ENCODE results near the gene CIB4. TPM values are rescaled to one million over a fixed set of nuclear protein-coding genes. Genes with fewer than 3 reads are reported as not detected.

The CIB4 gene
- total RNA-seq (2014; rRNA removed; shearing (Covaris generic); ENCODE audit: low replicate concordance) = not detected in 2 replicates

- H3K4me2 ChIP-seq (ENCODE audit: low read depth, low read length, poor library complexity, severe bottlenecking) = no peak within 1 kb of the TSS
- H3K36me3 ChIP-seq (ENCODE audit: insufficient read depth, low read length) = no peaks in the 10 kb centered on the region
- no peaks in the 10 kb centered on the region for H3K9me3 ChIP-seq (ENCODE audit: low read length)
- H3K27me3 ChIP-seq (ENCODE audit: low read length) = no peaks in the 10 kb centered on the region
- H2AFZ ChIP-seq (ENCODE audit: low read length) = no peak within 1 kb of the TSS
- no peak for DNase-seq
- no peaks in the 10 kb centered on the region for H3K79me2 ChIP-seq (ENCODE audit: low read length)
- H4K20me1 ChIP-seq (ENCODE audit: insufficient read depth, low read depth, low read length) = no peaks in the 10 kb centered on the region
- no peaks in the 10 kb centered on the region for H3K9me2 ChIP-seq (replicated peaks; ENCODE audit: insufficient read depth, low read length)
- H3K27ac ChIP-seq (ENCODE audit: low read length) = no peak within 1 kb of the TSS
- no peak within 1 kb of the TSS for H3K9ac ChIP-seq (ENCODE audit: low read length)
- H3K4me1 ChIP-seq (ENCODE audit: low read length) = no peaks in the 10 kb centered on the region
- H3K4me3 ChIP-seq (ENCODE audit: low read length) = no peak within 1 kb of the TSS
Measured at GRCh38 chr2:26640781-26641564, at the start of gene CIB4. TSS of gene CIB4 (minus strand) at chr2:26641366. CDS start at chr2:26641314, 52 bp downstream.

- Histone ChIP-seq H3K4me3 (ENCODE audit: low read length) (no peak overlapping the region), H3K36me3 (ENCODE audit: insufficient read depth, low read length) (no peaks in the 10 kb centered on the region), H3K79me2 (ENCODE audit: low read length) (no peaks in the 10 kb centered on the region), H3K27ac (ENCODE audit: low read length) (no peak overlapping the region), H3K27me3 (ENCODE audit: low read length) (no peaks in the 10 kb centered on the region), H2AFZ (ENCODE audit: low read length) (no peak overlapping the region), H4K20me1 (ENCODE audit: insufficient read depth, low read depth, low read length) (no peaks in the 10 kb centered on the region), H3K9ac (ENCODE audit: low read length) (no peak overlapping the region), H3K4me1 (ENCODE audit: low read length) (no peaks in the 10 kb centered on the region), H3K9me2 (replicated peaks; ENCODE audit: insufficient read depth, low read length) (no peaks in the 10 kb centered on the region), H3K4me2 (ENCODE audit: low read depth, low read length, poor library complexity, severe bottlenecking) (no peak overlapping the region), H3K9me3 (ENCODE audit: low read length) (no peaks in the 10 kb centered on the region)
- no peak for DNase-seq
Measured at GRCh38 chr2:26687801-26688200, 46.6 kb upstream of the CIB4 start.

- Histone ChIP-seq H3K79me2 (ENCODE audit: low read length) (no peaks in the 10 kb centered on the region), H3K9ac (ENCODE audit: low read length) (no peak overlapping the region), H3K9me2 (replicated peaks; ENCODE audit: insufficient read depth, low read length) (no peaks in the 10 kb centered on the region), H3K27ac (ENCODE audit: low read length) (no peak overlapping the region), H3K4me2 (ENCODE audit: low read depth, low read length, poor library complexity, severe bottlenecking) (no peak overlapping the region), H3K9me3 (ENCODE audit: low read length) (no peaks in the 10 kb centered on the region), H3K4me1 (ENCODE audit: low read length) (no peaks in the 10 kb centered on the region), H4K20me1 (ENCODE audit: insufficient read depth, low read depth, low read length) (no peaks in the 10 kb centered on the region), H3K27me3 (ENCODE audit: low read length) (no peaks in the 10 kb centered on the region), H3K36me3 (ENCODE audit: insufficient read depth, low read length) (no peaks in the 10 kb centered on the region), H2AFZ (ENCODE audit: low read length) (no peak overlapping the region), H3K4me3 (ENCODE audit: low read length) (no peak overlapping the region)
- DNase-seq = no peak
Measured at GRCh38 chr2:26687328-26687727, 46.2 kb upstream of the CIB4 start.

GRCh38 chr2:26685989-26686839 lies 45.0 kb upstream of the CIB4 start:
- Histone ChIP-seq H3K9ac (ENCODE audit: low read length) (no peak overlapping the region), H3K27me3 (ENCODE audit: low read length) (no peaks in the 10 kb centered on the region)

GRCh38 chr2:26685341-26685740 lies 44.2 kb upstream of the CIB4 start:
- no peak overlapping the region for H2AFZ ChIP-seq (ENCODE audit: low read length)
- no peaks in the 10 kb centered on the region for H3K27me3 ChIP-seq (ENCODE audit: low read length)
- no peaks in the 10 kb centered on the region for H3K4me1 ChIP-seq (ENCODE audit: low read length)
- H4K20me1 ChIP-seq (ENCODE audit: insufficient read depth, low read depth, low read length) = no peaks in the 10 kb centered on the region
- no peak for DNase-seq
- H3K79me2 ChIP-seq (ENCODE audit: low read length) = no peaks in the 10 kb centered on the region
- no peak overlapping the region for H3K4me3 ChIP-seq (ENCODE audit: low read length)
- no peak overlapping the region for H3K9ac ChIP-seq (ENCODE audit: low read length)
- no peak overlapping the region for H3K4me2 ChIP-seq (ENCODE audit: low read depth, low read length, poor library complexity, severe bottlenecking)
- no peak overlapping the region for H3K27ac ChIP-seq (ENCODE audit: low read length)
- no peaks in the 10 kb centered on the region for H3K9me3 ChIP-seq (ENCODE audit: low read length)
- H3K36me3 ChIP-seq (ENCODE audit: insufficient read depth, low read length) = no peaks in the 10 kb centered on the region
- no peaks in the 10 kb centered on the region for H3K9me2 ChIP-seq (replicated peaks; ENCODE audit: insufficient read depth, low read length)

More at GRCh38 chr2:26685989-26686839, 45.0 kb upstream of the CIB4 start:
- Histone ChIP-seq H2AFZ (ENCODE audit: low read length) (no peak overlapping the region), H3K4me2 (ENCODE audit: low read depth, low read length, poor library complexity, severe bottlenecking) (no peak overlapping the region), H3K36me3 (ENCODE audit: insufficient read depth, low read length) (no peaks in the 10 kb centered on the region), H3K4me1 (ENCODE audit: low read length) (no peaks in the 10 kb centered on the region), H3K79me2 (ENCODE audit: low read length) (no peaks in the 10 kb centered on the region), H4K20me1 (ENCODE audit: insufficient read depth, low read depth, low read length) (no peaks in the 10 kb centered on the region), H3K27ac (ENCODE audit: low read length) (no peak overlapping the region), H3K9me3 (ENCODE audit: low read length) (no peaks in the 10 kb centered on the region), H3K4me3 (ENCODE audit: low read length) (no peak overlapping the region), H3K9me2 (replicated peaks; ENCODE audit: insufficient read depth, low read length) (no peaks in the 10 kb centered on the region)
- no peak for DNase-seq

GRCh38 chr2:26683583-26683982 lies 42.4 kb upstream of the CIB4 start:
- no peaks in the 10 kb centered on the region for H3K9me2 ChIP-seq (replicated peaks; ENCODE audit: insufficient read depth, low read length)
- H3K27ac ChIP-seq (ENCODE audit: low read length) = no peak overlapping the region
- H3K4me2 ChIP-seq (ENCODE audit: low read depth, low read length, poor library complexity, severe bottlenecking) = no peak overlapping the region
- no peak overlapping the region for H3K4me3 ChIP-seq (ENCODE audit: low read length)
- H3K79me2 ChIP-seq (ENCODE audit: low read length) = no peaks in the 10 kb centered on the region
- no peaks in the 10 kb centered on the region for H3K4me1 ChIP-seq (ENCODE audit: low read length)
- no peaks in the 10 kb centered on the region for H3K27me3 ChIP-seq (ENCODE audit: low read length)
- no peak for DNase-seq
- no peak overlapping the region for H2AFZ ChIP-seq (ENCODE audit: low read length)
- H3K36me3 ChIP-seq (ENCODE audit: insufficient read depth, low read length) = no peaks in the 10 kb centered on the region
- no peaks in the 10 kb centered on the region for H3K9me3 ChIP-seq (ENCODE audit: low read length)
- no peak overlapping the region for H3K9ac ChIP-seq (ENCODE audit: low read length)
- no peaks in the 10 kb centered on the region for H4K20me1 ChIP-seq (ENCODE audit: insufficient read depth, low read depth, low read length)

- Histone ChIP-seq H3K9ac (ENCODE audit: low read length) (no peak overlapping the region), H4K20me1 (ENCODE audit: insufficient read depth, low read depth, low read length) (no peaks in the 10 kb centered on the region), H3K4me3 (ENCODE audit: low read length) (no peak overlapping the region), H3K4me2 (ENCODE audit: low read depth, low read length, poor library complexity, severe bottlenecking) (no peak overlapping the region), H3K9me2 (replicated peaks; ENCODE audit: insufficient read depth, low read length) (no peaks in the 10 kb centered on the region), H3K4me1 (ENCODE audit: low read length) (no peaks in the 10 kb centered on the region), H3K36me3 (ENCODE audit: insufficient read depth, low read length) (no peaks in the 10 kb centered on the region), H3K27me3 (ENCODE audit: low read length) (no peaks in the 10 kb centered on the region), H3K79me2 (ENCODE audit: low read length) (no peaks in the 10 kb centered on the region), H3K9me3 (ENCODE audit: low read length) (no peaks in the 10 kb centered on the region), H2AFZ (ENCODE audit: low read length) (no peak overlapping the region), H3K27ac (ENCODE audit: low read length) (no peak overlapping the region)
- no peak for DNase-seq
Measured at GRCh38 chr2:26682155-26682554, 41.0 kb upstream of the CIB4 start.

GRCh38 chr2:26681656-26682055 lies 40.5 kb upstream of the CIB4 start:
- no peaks in the 10 kb centered on the region for H3K36me3 ChIP-seq (ENCODE audit: insufficient read depth, low read length)
- no peak overlapping the region for H3K27ac ChIP-seq (ENCODE audit: low read length)
- no peak overlapping the region for H2AFZ ChIP-seq (ENCODE audit: low read length)
- no peaks in the 10 kb centered on the region for H3K79me2 ChIP-seq (ENCODE audit: low read length)
- no peaks in the 10 kb centered on the region for H3K27me3 ChIP-seq (ENCODE audit: low read length)
- no peaks in the 10 kb centered on the region for H4K20me1 ChIP-seq (ENCODE audit: insufficient read depth, low read depth, low read length)
- no peak overlapping the region for H3K9ac ChIP-seq (ENCODE audit: low read length)
- no peaks in the 10 kb centered on the region for H3K4me1 ChIP-seq (ENCODE audit: low read length)
- no peaks in the 10 kb centered on the region for H3K9me3 ChIP-seq (ENCODE audit: low read length)
- H3K4me3 ChIP-seq (ENCODE audit: low read length) = no peak overlapping the region
- no peak for DNase-seq
- no peak overlapping the region for H3K4me2 ChIP-seq (ENCODE audit: low read depth, low read length, poor library complexity, severe bottlenecking)
- H3K9me2 ChIP-seq (replicated peaks; ENCODE audit: insufficient read depth, low read length) = no peaks in the 10 kb centered on the region

Data from Karpas-422 (cell line).